HCT116 (cell line): ENCODE results near the gene DACT3. TPM values are rescaled to one million over a fixed set of nuclear protein-coding genes. Genes with fewer than 3 reads are reported as not detected.

Experiments
- ATAC-seq: fragments of 200-7000 bp; cut with Tn5 transposase; 2 replicates; pipeline ENCODE4 v1.9.1; 2020; ENCODE audit warnings: mild to moderate bottlenecking, moderate library complexity
- BruUV-seq: library from RNA; stranded (reverse); fragments of 400-500 nt; replicated peaks from 2 replicates; lab custom pipeline; 2021; lab: Mats Ljungman, UMichigan
- CTCF ChIA-PET: fragments of 300-600 bp; sonication (Branson Sonifier 250); formaldehyde crosslinking; loops from one replicate; lab custom pipeline; 2021; ENCODE audit warnings: antibody characterized with exemption; lab: Charles Lee
- POLR2A ChIA-PET: fragments of 300-600, 350-600 bp; sonication (Branson Sonifier 250); formaldehyde crosslinking; loops from one replicate; lab custom pipeline; 2021; ENCODE audit warnings: antibody characterized with exemption; lab: Charles Lee
- RAD21 ChIA-PET, 2 experiments: fragments of 300-600 bp; sonication (Branson Sonifier 250); formaldehyde crosslinking; loops; one replicate each; lab custom pipeline; 2023; ENCODE audit warnings: low total read pairs in 2 of 2; ENCODE audit not compliant: uncharacterized antibody in 2 of 2, unreplicated experiment in 2 of 2, low non-redundant PET in 1 of 2; lab: Charles Lee
- DNase-seq: peaks from one replicate; pipeline ENCODE4 v3.0.0-alpha.2; 2010; ENCODE audit warnings: low read depth, low spot score
- H2AFZ ChIP-seq: fragments of 200-600 bp; shearing (Covaris generic), sonication (generic); 2 replicates; pipeline ENCODE4 v1.6.1; 2017; ENCODE audit warnings: low read depth, mixed run types, mixed read lengths, antibody characterized with exemption, low read length; ENCODE audit not compliant: poor library complexity, severe bottlenecking
- H3K27ac ChIP-seq: 2 replicates; pipeline ENCODE4 v1.5.1; 2012; ENCODE audit warnings: low read depth, low read length
- H3K27me3 ChIP-seq: fragments of 200-600 bp; sonication (generic); 2 replicates; pipeline ENCODE4 v1.6.1; 2016; ENCODE audit warnings: mixed run types, low read length, mixed read lengths; ENCODE audit not compliant: insufficient read depth
- H3K36me3 ChIP-seq, 2 experiments: fragments of 200-500 bp in 1 of 2; fragments of 200-600 bp in 1 of 2; sonication (Bioruptor generic) in 1 of 2; sonication (generic) in 1 of 2; 2 replicates each; pipeline versions ENCODE4 v1.5.1 to v1.6.1; 2014 to 2016; ENCODE audit warnings: low read length in 2 of 2, inconsistent platforms in 1 of 2, mixed read lengths in 1 of 2, mixed run types in 1 of 2; ENCODE audit not compliant: insufficient read depth in 2 of 2, control insufficient read depth in 1 of 2
- H3K4me1 ChIP-seq, 2 experiments: fragments of 200-600 bp in 1 of 2; sonication (generic) in 1 of 2; 2 replicates each; pipeline versions ENCODE4 v1.5.1 to v1.6.1; 2012 to 2017; ENCODE audit warnings: low read length in 2 of 2, inconsistent platforms in 1 of 2, mild to moderate bottlenecking in 1 of 2, mixed read lengths in 1 of 2, mixed run types in 1 of 2, moderate library complexity in 1 of 2; ENCODE audit not compliant: insufficient read depth in 2 of 2, control insufficient read depth in 1 of 2
- H3K4me2 ChIP-seq: fragments of 200-600 bp; sonication (generic); 2 replicates; pipeline ENCODE4 v1.6.1; 2017; ENCODE audit warnings: mixed run types, low read length, mixed read lengths
- H3K4me3 ChIP-seq, 2 experiments: fragments of 200-600 bp in 1 of 2; sonication (generic) in 1 of 2; replicated peaks in 1 of 2; 2 replicates each; pipeline ENCODE4 v1.5.1; 2011 to 2016; ENCODE audit warnings: low read length in 2 of 2, control low read depth in 1 of 2, low read depth in 1 of 2, mild to moderate bottlenecking in 1 of 2, mixed read lengths in 1 of 2, mixed run types in 1 of 2
- H3K79me2 ChIP-seq: fragments of 200-600 bp; sonication (generic); 2 replicates; pipeline ENCODE4 v1.6.1; 2017; ENCODE audit warnings: mild to moderate bottlenecking, mixed run types, low read length, moderate library complexity, mixed read lengths; ENCODE audit not compliant: insufficient read depth
- H3K9ac ChIP-seq: fragments of 200-600 bp; sonication (generic); 2 replicates; pipeline ENCODE4 v1.6.1; 2016; ENCODE audit warnings: low read length, mixed read lengths
- H3K9me2 ChIP-seq: fragments of 200-600 bp; sonication (generic), shearing (Covaris generic); 2 replicates; pipeline ENCODE4 v1.6.1; 2017; ENCODE audit warnings: mixed run types, mild to moderate bottlenecking, moderate library complexity; ENCODE audit not compliant: insufficient read depth
- H3K9me3 ChIP-seq, 2 experiments: fragments of 200-500 bp in 1 of 2; fragments of 200-600 bp in 1 of 2; sonication (Bioruptor generic) in 1 of 2; sonication (generic) in 1 of 2; 2 replicates each; pipeline ENCODE4 v1.6.1; 2014 to 2017; ENCODE audit warnings: low read length in 2 of 2, mixed read lengths in 2 of 2, inconsistent platforms in 1 of 2, low read depth in 1 of 2, mild to moderate bottlenecking in 1 of 2, mixed run types in 1 of 2, moderate library complexity in 1 of 2; ENCODE audit not compliant: control insufficient read depth in 1 of 2, insufficient read depth in 1 of 2
- H4K20me1 ChIP-seq: fragments of 200-600 bp; sonication (generic), shearing (Covaris generic); 2 replicates; pipeline ENCODE4 v1.6.1; 2017; ENCODE audit warnings: mixed run types, mild to moderate bottlenecking, moderate library complexity; ENCODE audit not compliant: insufficient read depth
- ATF3 ChIP-seq: IDR thresholded peaks from 2 replicates; pipeline ENCODE4 v1.6.1; 2012
- CBX3 ChIP-seq: IDR thresholded peaks from 2 replicates; pipeline ENCODE4 v1.6.1; 2012; ENCODE audit warnings: low read depth
- CEBPB ChIP-seq: IDR thresholded peaks from 2 replicates; pipeline ENCODE4 v1.6.1; 2012; ENCODE audit warnings: low read depth
- EGR1 ChIP-seq: IDR thresholded peaks from 2 replicates; pipeline ENCODE4 v1.6.1; 2012; ENCODE audit warnings: low read depth
- ELF1 ChIP-seq: IDR thresholded peaks from 2 replicates; pipeline ENCODE4 v1.6.1; 2012; ENCODE audit warnings: low read depth, borderline replicate concordance
- EZH2 ChIP-seq: fragments of 200-600 bp; sonication (generic); IDR thresholded peaks from 2 replicates; pipeline ENCODE4 v1.6.1; 2017; ENCODE audit warnings: antibody characterized with exemption, mixed run types
- EZH2phosphoT487 ChIP-seq: fragments of 200-600 bp; IDR thresholded peaks from 2 replicates; pipeline ENCODE4 v1.6.1; 2018; ENCODE audit warnings: antibody characterized with exemption, borderline replicate concordance
- FOSL1 ChIP-seq: IDR thresholded peaks from 2 replicates; pipeline ENCODE4 v1.6.1; 2012; ENCODE audit warnings: low read depth
- JUND ChIP-seq: IDR thresholded peaks from 2 replicates; pipeline ENCODE4 v1.6.1; 2012
- MAX ChIP-seq: IDR thresholded peaks from 2 replicates; pipeline ENCODE4 v1.6.1; 2012
- POLR2A ChIP-seq: IDR thresholded peaks from 2 replicates; pipeline ENCODE4 v1.7.0; 2011; ENCODE audit warnings: borderline replicate concordance; ENCODE audit not compliant: insufficient read depth, insufficient read length; ENCODE audit errors: extremely low read depth
- RAD21 ChIP-seq: IDR thresholded peaks from 2 replicates; pipeline ENCODE4 v1.6.1; 2012; ENCODE audit warnings: low read depth, mild to moderate bottlenecking
- REST ChIP-seq: IDR thresholded peaks from 2 replicates; pipeline ENCODE4 v1.6.1; 2012; ENCODE audit warnings: low read depth
- SIN3A ChIP-seq: IDR thresholded peaks from 2 replicates; pipeline ENCODE4 v1.6.1; 2012; ENCODE audit warnings: low read depth
- SRF ChIP-seq: IDR thresholded peaks from 2 replicates; pipeline ENCODE4 v1.6.1; 2012; ENCODE audit warnings: low read depth
- TCF7L2 ChIP-seq: IDR thresholded peaks from 2 replicates; pipeline ENCODE4 v1.7.0; 2011; ENCODE audit warnings: borderline replicate concordance, inconsistent platforms; ENCODE audit not compliant: insufficient read depth, insufficient read length; ENCODE audit errors: extremely low read depth
- YY1 ChIP-seq: IDR thresholded peaks from 2 replicates; pipeline ENCODE4 v1.6.1; 2011; ENCODE audit warnings: low read length, low read depth, moderate library complexity, mild to moderate bottlenecking; ENCODE audit not compliant: insufficient replicate concordance; ENCODE audit errors: extremely low read depth
- ZBTB33 ChIP-seq: IDR thresholded peaks from 2 replicates; pipeline ENCODE4 v1.6.1; 2011; ENCODE audit warnings: mild to moderate bottlenecking, low read length, moderate library complexity; ENCODE audit not compliant: insufficient replicate concordance; ENCODE audit errors: extremely low read depth
- ZFX ChIP-seq: fragments of 450-650 bp; IDR thresholded peaks from 2 replicates; pipeline ENCODE4 v1.6.1; 2017
- ZNF274 ChIP-seq: fragments of 200-500 bp; sonication (Bioruptor generic); IDR thresholded peaks from 2 replicates; pipeline ENCODE4 v1.6.1; 2014; ENCODE audit warnings: mild to moderate bottlenecking, low read depth, low read length, inconsistent platforms
- intact Hi-C: fragments of 100-400 bp; cut with micrococcal nuclease; formaldehyde crosslinking; loops from 2 replicates; pipeline ENCODE4 v1.10.0; 2022
- total RNA-seq: library from RNA; stranded (reverse); gene quantifications from one replicate; pipeline ENCODE4 v1.2.1, GENCODE V29; 2021; ENCODE audit not compliant: unreplicated experiment

Gene DACT3
- total RNA-seq, 1 experiment from 2014 or later = 2.0 TPM

- Histone ChIP-seq H3K79me2 (peaks cover 63% of the 10 kb centered on the region), H3K27ac (no peak overlapping the region; the same call in 1 of the 2 replicates), H3K27me3 (no peaks in the 10 kb centered on the region), H3K4me3 (no peak overlapping the region), H3K4me2 (no peak overlapping the region), H3K9me3 (no peaks in the 10 kb centered on the region), H3K9me2 (no peaks in the 10 kb centered on the region), H2AFZ (no peak overlapping the region), H3K9ac (no peak overlapping the region), H4K20me1 (no peaks in the 10 kb centered on the region), H3K4me1 (peaks cover 14 to 26% of the 10 kb centered on the region in 2 experiments), H3K36me3 (peaks cover 29 to 30% of the 10 kb centered on the region in 2 experiments)
- no peak for ATAC-seq
- DNase-seq = no peak
- CTCF ChIA-PET = interaction anchor here (2.4 kb wide), 1 partner anchor 10 kb away, joined by 8 read pairs; no protein-coding TSS in a partner anchor
- POLR2A ChIA-PET = no interaction called here
- RAD21 ChIA-PET = no interaction called here
- no TSS peak for BruUV-seq
- intact Hi-C loops = no loop called here
- no peak for TF ChIP-seq EZH2
- no peak for TF ChIP-seq CEBPB
- no peak for TF ChIP-seq ATF3
- TF ChIP-seq ZBTB33 = no peak
- TF ChIP-seq RAD21 = no peak
- no peak for TF ChIP-seq POLR2A
- TF ChIP-seq FOSL1 = no peak
- no peak for TF ChIP-seq SRF
- no peak for TF ChIP-seq CBX3
- no peak for TF ChIP-seq ZNF274
- TF ChIP-seq SIN3A = no peak
- no peak for TF ChIP-seq JUND
- TF ChIP-seq EGR1 = no peak
- TF ChIP-seq YY1 = no peak
- no peak for TF ChIP-seq TCF7L2
- TF ChIP-seq EZH2phosphoT487 = no peak
- no peak for TF ChIP-seq MAX
- no peak for TF ChIP-seq REST
- no peak for TF ChIP-seq ZFX
- no peak for TF ChIP-seq ELF1
Measured at GRCh38 chr19:46603752-46604231, 57.2 kb downstream of the DACT3 start.
